CD14-positive monocyte (primary cell): Measurements from ENCODE around the gene POLRMT. TPM values are rescaled to one million over a fixed set of nuclear protein-coding genes. Genes with fewer than 3 reads are reported as not detected.

Source experiments
- DNase-seq, 3 donors: peaks; one replicate each; pipeline ENCODE4 v3.0.0-alpha.2; 2011 to 2022
- H2AFZ ChIP-seq: 2 replicates; pipeline ENCODE4 v1.6.0; 2012; ENCODE audit warnings: mild to moderate bottlenecking, low read depth, low read length, inconsistent platforms; ENCODE audit not compliant: insufficient read depth, poor library complexity, severe bottlenecking
- H3K27ac ChIP-seq, 2 donors: 1 replicate in 1 of 2; 2 replicates in 1 of 2; pipeline ENCODE4 v1.5.1; 2012 to 2013; ENCODE audit warnings: low read length in 2 of 2, control low read depth in 1 of 2, inconsistent platforms in 1 of 2, low read depth in 1 of 2, mild to moderate bottlenecking in 1 of 2
- H3K27me3 ChIP-seq, 2 donors: one replicate each; pipeline versions ENCODE4 v1.6.0 to v1.6.1; 2011 to 2013; ENCODE audit warnings: low read length in 2 of 2; ENCODE audit not compliant: control insufficient read depth in 2 of 2, insufficient read depth in 2 of 2
- H3K36me3 ChIP-seq, 2 donors: replicated peaks in 1 of 2; 1 replicate in 1 of 2; 2 replicates in 1 of 2; pipeline versions ENCODE4 v1.5.1 to v1.6.1; 2012 to 2013; ENCODE audit warnings: low read length in 2 of 2, control low read depth in 1 of 2, inconsistent platforms in 1 of 2, mild to moderate bottlenecking in 1 of 2; ENCODE audit not compliant: insufficient read depth in 2 of 2, control insufficient read depth in 1 of 2
- H3K4me1 ChIP-seq, 2 donors: 1 replicate in 1 of 2; 2 replicates in 1 of 2; pipeline versions ENCODE4 v1.5.1 to v1.6.1; 2012 to 2013; ENCODE audit warnings: low read length in 2 of 2, control low read depth in 1 of 2, inconsistent platforms in 1 of 2, mild to moderate bottlenecking in 1 of 2, moderate library complexity in 1 of 2; ENCODE audit not compliant: insufficient read depth in 2 of 2, control insufficient read depth in 1 of 2
- H3K4me2 ChIP-seq: replicated peaks from 2 replicates; pipeline ENCODE3; 2012; ENCODE audit warnings: low read length, moderate library complexity, mild to moderate bottlenecking; ENCODE audit not compliant: poor library complexity, severe bottlenecking; ENCODE audit errors: extremely low read depth
- H3K4me3 ChIP-seq, 3 experiments: fragments of 200-600 bp in 1 of 3; sonication (generic) in 1 of 3; replicated peaks in 1 of 3; 1 replicate in 2 of 3; 2 replicates in 1 of 3; pipeline ENCODE4 v1.5.1; 2011 to 2013; ENCODE audit warnings: low read length in 3 of 3, mild to moderate bottlenecking in 3 of 3, control low read depth in 2 of 3, low read depth in 2 of 3, inconsistent platforms in 1 of 3, moderate library complexity in 1 of 3
- H3K79me2 ChIP-seq: 2 replicates; pipeline ENCODE4 v1.6.0; 2012; ENCODE audit warnings: mild to moderate bottlenecking, control low read depth, inconsistent platforms, low read length, moderate library complexity; ENCODE audit not compliant: insufficient read depth
- H3K9ac ChIP-seq: 2 replicates; pipeline ENCODE4 v1.6.0; 2017; ENCODE audit warnings: low read length, mild to moderate bottlenecking; ENCODE audit not compliant: insufficient read depth, poor library complexity, severe bottlenecking
- H3K9me3 ChIP-seq, 2 donors: replicated peaks in 1 of 2; 1 replicate in 1 of 2; 2 replicates in 1 of 2; pipeline versions ENCODE4 v1.5.1 to v1.6.1; 2012 to 2013; ENCODE audit warnings: low read length in 2 of 2, control low read depth in 1 of 2; ENCODE audit not compliant: control insufficient read depth in 1 of 2, insufficient read depth in 1 of 2
- H4K20me1 ChIP-seq: 2 replicates; pipeline ENCODE4 v1.6.0; 2012; ENCODE audit warnings: mild to moderate bottlenecking, low read length, control low read depth, moderate library complexity; ENCODE audit not compliant: insufficient read depth
- H3K27ac Mint-ChIP-seq, 7 donors: one replicate each; pipeline ENCODE4 v1.8.0; 2020; ENCODE audit warnings: mild to moderate bottlenecking in 7 of 7, mixed read lengths in 7 of 7, moderate library complexity in 6 of 7, inconsistent platforms in 2 of 7
- H3K27me3 Mint-ChIP-seq, 3 donors: one replicate each; pipeline ENCODE4 v1.8.0; 2021 to 2022; ENCODE audit warnings: low read depth in 3 of 3, mild to moderate bottlenecking in 3 of 3, mixed read lengths in 3 of 3, moderate library complexity in 3 of 3, inconsistent platforms in 1 of 3
- H3K36me3 Mint-ChIP-seq, 2 donors: one replicate each; pipeline ENCODE4 v1.8.0; 2020; ENCODE audit warnings: mixed read lengths in 2 of 2, inconsistent platforms in 1 of 2, mild to moderate bottlenecking in 1 of 2
- H3K4me1 Mint-ChIP-seq: one replicate; pipeline ENCODE4 v1.8.0; 2020; ENCODE audit warnings: mild to moderate bottlenecking, mixed read lengths
- H3K4me3 Mint-ChIP-seq, 2 donors: one replicate each; pipeline ENCODE4 v1.8.0; 2020; ENCODE audit warnings: mild to moderate bottlenecking in 2 of 2, mixed read lengths in 2 of 2, moderate library complexity in 1 of 2
- H3K9me3 Mint-ChIP-seq, 7 donors: one replicate each; pipeline ENCODE4 v1.8.0; 2020 to 2022; ENCODE audit warnings: mixed read lengths in 7 of 7, mild to moderate bottlenecking in 6 of 7, moderate library complexity in 6 of 7, inconsistent platforms in 2 of 7
- WGBS: methylation state at CpG from one replicate; pipeline ENCODE4 v1.1.5; 2013; ENCODE audit warnings: missing lambda C conversion rate; ENCODE audit not compliant: insufficient coverage; 5-methylcytosine and 5-hydroxymethylcytosine counted together
- intact Hi-C, 2 donors: fragments of 100-400 bp; cut with micrococcal nuclease; formaldehyde crosslinking; loops; one replicate each; pipeline versions ENCODE4 v1.15.0 to v1.15.1; 2023
- polyA plus RNA-seq, 3 donors: library from polyadenylated mRNA; depleted of rRNA in 1 of 3; unstranded in 2 of 3; stranded (reverse) in 1 of 3; fragments of 300-500 nt in 2 of 3; fragments of >200 nt in 1 of 3; fragmentation: Illumina TruSeq in 2 of 3; gene quantifications; 1 replicate in 2 of 3; 2 replicates in 1 of 3; pipeline ENCODE4 v1.2.3, GENCODE V29; 2012 to 2021
- TF ChIP-seq, protein P1 (sequence below): fragments of 200-600 bp; IDR thresholded peaks from one replicate; pipeline ENCODE4 v1.8.0; 2022; ENCODE audit warnings: antibody characterized with exemption, mild to moderate bottlenecking

Gene POLRMT
- polyA plus RNA-seq, 3 donors, result 16.2 to 40.5 (median 17.6) TPM

DNA sequence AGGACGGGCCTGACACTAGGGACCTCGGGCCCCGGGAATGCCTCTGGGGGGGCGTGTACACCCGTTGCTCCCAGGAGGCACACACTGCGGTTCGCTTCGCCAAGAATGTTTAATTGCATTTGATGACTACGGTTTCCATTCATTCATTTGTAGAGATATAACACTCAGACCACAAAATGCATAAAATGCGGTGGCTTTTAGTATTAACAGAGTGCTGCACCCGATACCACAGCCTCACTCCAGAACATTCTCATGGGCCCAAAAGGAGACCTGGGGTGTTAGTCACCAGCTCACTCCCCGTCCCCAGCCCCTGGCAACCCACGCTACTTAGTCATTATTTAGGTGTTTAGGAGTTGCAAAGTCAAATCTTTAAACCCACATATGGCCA is 21.9 kb downstream of the POLRMT start:
- TF ChIP-seq, protein P1, sequence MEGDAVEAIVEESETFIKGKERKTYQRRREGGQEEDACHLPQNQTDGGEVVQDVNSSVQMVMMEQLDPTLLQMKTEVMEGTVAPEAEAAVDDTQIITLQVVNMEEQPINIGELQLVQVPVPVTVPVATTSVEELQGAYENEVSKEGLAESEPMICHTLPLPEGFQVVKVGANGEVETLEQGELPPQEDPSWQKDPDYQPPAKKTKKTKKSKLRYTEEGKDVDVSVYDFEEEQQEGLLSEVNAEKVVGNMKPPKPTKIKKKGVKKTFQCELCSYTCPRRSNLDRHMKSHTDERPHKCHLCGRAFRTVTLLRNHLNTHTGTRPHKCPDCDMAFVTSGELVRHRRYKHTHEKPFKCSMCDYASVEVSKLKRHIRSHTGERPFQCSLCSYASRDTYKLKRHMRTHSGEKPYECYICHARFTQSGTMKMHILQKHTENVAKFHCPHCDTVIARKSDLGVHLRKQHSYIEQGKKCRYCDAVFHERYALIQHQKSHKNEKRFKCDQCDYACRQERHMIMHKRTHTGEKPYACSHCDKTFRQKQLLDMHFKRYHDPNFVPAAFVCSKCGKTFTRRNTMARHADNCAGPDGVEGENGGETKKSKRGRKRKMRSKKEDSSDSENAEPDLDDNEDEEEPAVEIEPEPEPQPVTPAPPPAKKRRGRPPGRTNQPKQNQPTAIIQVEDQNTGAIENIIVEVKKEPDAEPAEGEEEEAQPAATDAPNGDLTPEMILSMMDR, result no peak
- no peaks in the 10 kb centered on the region for H4K20me1 ChIP-seq
- Mint-ChIP-seq H3K27me3 (peaks cover 25 to 59% (median 25%) of the 10 kb centered on the region in 3 donors), H3K4me3 (no peak overlapping the region), H3K27ac (no peak overlapping the region), H3K36me3 (no peaks in the 10 kb centered on the region), H3K4me1 (peaks cover 21% of the 10 kb centered on the region), H3K9me3 (peaks cover 0 to 4% (median 0%) of the 10 kb centered on the region in 7 donors)
- H3K36me3 ChIP-seq, result no peaks in the 10 kb centered on the region
- no peak overlapping the region for H3K4me2 ChIP-seq
- no peaks in the 10 kb centered on the region for H3K79me2 ChIP-seq
- WGBS, result 43% methylated on average over 5 of the region's 13 CpGs
- DNase-seq, result no peak
- no peak overlapping the region for H3K4me3 ChIP-seq
- H3K9ac ChIP-seq, result no peak overlapping the region
- peaks cover 30 to 37% of the 10 kb centered on the region in 2 donors for H3K4me1 ChIP-seq
- H3K9me3 ChIP-seq, result no peaks in the 10 kb centered on the region
- intact Hi-C loops, result no loop called here
- no peak overlapping the region for H2AFZ ChIP-seq
- peaks cover 0 to 34% of the 10 kb centered on the region in 2 donors for H3K27me3 ChIP-seq
- H3K27ac ChIP-seq, result no peak overlapping the region

DNA sequence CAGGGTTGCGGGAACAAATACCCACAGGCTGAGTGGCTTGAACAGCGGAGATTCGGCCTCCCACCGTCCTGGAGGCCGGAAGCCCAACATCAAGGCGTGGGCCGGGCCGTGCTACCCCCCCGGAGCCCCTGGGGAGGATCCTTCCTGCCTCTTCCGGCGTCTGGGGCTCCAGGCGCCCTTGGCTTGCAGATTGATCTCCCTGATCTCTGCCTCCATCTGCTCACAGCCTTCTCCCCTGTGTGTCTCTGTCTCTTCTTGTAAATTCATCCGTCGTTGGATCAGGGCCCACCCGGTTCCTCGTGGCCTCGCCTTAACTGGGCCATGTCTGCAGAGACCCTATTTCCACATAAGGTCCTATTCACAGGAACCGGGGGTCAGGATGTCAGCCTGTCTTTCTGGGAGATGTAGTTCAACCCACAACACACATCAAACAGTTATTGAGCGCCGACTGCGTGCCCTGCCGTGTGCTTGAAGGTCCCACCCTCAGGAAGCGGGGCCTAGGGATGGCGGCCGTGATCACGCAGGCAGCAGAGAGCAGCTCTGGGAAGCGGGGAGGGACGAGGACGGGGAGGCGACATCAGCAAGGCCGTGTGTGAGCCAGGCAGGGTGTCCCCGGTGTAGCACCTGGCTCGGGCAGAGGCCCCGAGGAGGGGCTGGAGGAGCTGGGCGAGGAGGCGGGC is 22.4 kb downstream of the POLRMT start:
- peak overlapping the region; percentile 63 for H3K4me2 ChIP-seq
- H3K36me3 ChIP-seq, result no peaks in the 10 kb centered on the region
- H3K4me3 ChIP-seq, result peak overlapping the region; percentile 7 to 59 (median 36)
- H3K27me3 ChIP-seq, result peaks cover 0 to 34% of the 10 kb centered on the region in 2 donors
- H3K4me3 Mint-ChIP-seq, result peak overlapping the region; percentile 67 to 84
- no peak for DNase-seq
- H3K9me3 Mint-ChIP-seq, result peaks cover 0 to 4% (median 0%) of the 10 kb centered on the region in 7 donors
- H3K4me1 Mint-ChIP-seq, result peaks cover 21% of the 10 kb centered on the region
- H4K20me1 ChIP-seq, result no peaks in the 10 kb centered on the region
- WGBS, result 29% methylated on average over 28 of the region's 36 CpGs
- H3K4me1 ChIP-seq, result peaks cover 30 to 37% of the 10 kb centered on the region in 2 donors
- no peaks in the 10 kb centered on the region for H3K9me3 ChIP-seq
- H3K27me3 Mint-ChIP-seq, result peaks cover 25 to 58% (median 26%) of the 10 kb centered on the region in 3 donors
- intact Hi-C loops, result no loop called here
- TF ChIP-seq, protein P1, result no peak
- peak overlapping the region; percentile 27 for H3K9ac ChIP-seq
- peak overlapping the region; percentile 75 for H2AFZ ChIP-seq
- H3K27ac Mint-ChIP-seq, result peak overlapping the region in 3 of 7 donors; percentile 58 to 85 (median 84)
- H3K79me2 ChIP-seq, result no peaks in the 10 kb centered on the region
- H3K36me3 Mint-ChIP-seq, result no peaks in the 10 kb centered on the region
- H3K27ac ChIP-seq, result no peak overlapping the region
